Measurements from ENCODE around the gene TEX29. TPM values are rescaled to one million over a fixed set of nuclear protein-coding genes. Genes with fewer than 3 reads are reported as not detected.
A peak's percentile ranks its signal among the peaks of the same experiment; 100 is the strongest.

The TEX29 gene
- total and polyA plus RNA-seq, 10 of the 15 experiments (the other 5 are each of a cell fraction or from before 2014, with no cell fraction given), result 0.14 to 0.30 (median 0.22) TPM; not detected in 7

- Histone ChIP-seq H3K36me3 (ENCODE audit: control insufficient read depth in 2 of 2, insufficient read depth in 2 of 2, low read length in 1 of 2) (peaks cover 13 to 40% of the 10 kb centered on the region in 2 experiments), H3K4me1 (ENCODE audit: control insufficient read depth, insufficient read depth, low read length) (peaks cover 19% of the 10 kb centered on the region), H3K79me2 (ENCODE audit: control insufficient read depth, insufficient read depth, low read length) (no peaks in the 10 kb centered on the region), H3K9me3 (replicated peaks; ENCODE audit: control insufficient read depth, insufficient read depth, low read length) (no peaks in the 10 kb centered on the region; the same call in 2 of the 3 replicates), H3K9ac (ENCODE audit: control insufficient read depth, insufficient read depth, low read length) (no peak overlapping the region), H3K27me3 (replicated peaks in 1 of 2; ENCODE audit: control insufficient read depth in 2 of 2, insufficient read depth in 2 of 2, low read length in 1 of 2) (no peaks in the 10 kb centered on the region), H3K27ac (ENCODE audit: control insufficient read depth, insufficient read depth) (peak overlapping the region; percentile 84), H3K4me2 (ENCODE audit: control insufficient read depth, insufficient read depth) (no peak overlapping the region), H3K4me3 (no peak overlapping the region), H2AFZ (ENCODE audit: control insufficient read depth, low read depth, low read length) (no peak overlapping the region), H4K20me1 (ENCODE audit: control insufficient read depth, insufficient read depth) (no peaks in the 10 kb centered on the region)
- FAIRE-seq (no peak), ATAC-seq (no peak; the same call in 2 of the 3 replicates), DNase-seq (ENCODE audit: low read depth, low spot score) (no peak)
- ChIA-PET POLR2A (no interaction called here), RAD21 (ENCODE audit: unreplicated experiment) (no interaction called here), SMC1A (ENCODE audit: uncharacterized antibody, unreplicated experiment) (no interaction called here), CTCF (no interaction called here)
- no TSS peak for BruUV-seq (replicated peaks)
- in situ Hi-C loops (cut with MboI), result no loop called here
- no peak for TF ChIP-seq NFYA (IDR thresholded peaks at IDR 0.05; ENCODE audit: borderline replicate concordance, low read depth, low read length)
- no peak for TF ChIP-seq CBX5 (IDR thresholded peaks at IDR 0.05; ENCODE audit: low read depth)
- no peak for TF ChIP-seq CHD1 (IDR thresholded peaks at IDR 0.05; ENCODE audit: low read depth, low read length)
- TF ChIP-seq BHLHE40 (IDR thresholded peaks at IDR 0.05; ENCODE audit: borderline replicate concordance in 1 of 2, low read depth in 2 of 2, low read length in 1 of 2), result no peak
- TF ChIP-seq KLF5 (IDR thresholded peaks at IDR 0.05; ENCODE audit: partially characterized antibody), result no peak
- no peak for TF ChIP-seq PAX8 (IDR thresholded peaks at IDR 0.05)
- TF ChIP-seq BMI1 (IDR thresholded peaks at IDR 0.05; ENCODE audit: borderline replicate concordance), result no peak
- TF ChIP-seq SUPT20H (IDR thresholded peaks at IDR 0.05; ENCODE audit: borderline replicate concordance, control insufficient read depth, low read depth, low read length), result no peak
- TF ChIP-seq HDAC2 (IDR thresholded peaks at IDR 0.05), result no peak
- TF ChIP-seq SIN3A (IDR thresholded peaks at IDR 0.05; ENCODE audit: low read depth, low read length), result no peak
- no peak for TF ChIP-seq SMAD5 (IDR thresholded peaks at IDR 0.05; ENCODE audit: low read depth)
- TF ChIP-seq ZBED1 (IDR thresholded peaks at IDR 0.05; ENCODE audit: borderline replicate concordance), result no peak
- no peak for TF ChIP-seq TCF3 (IDR thresholded peaks at IDR 0.05; ENCODE audit: borderline replicate concordance, insufficient read depth, low read depth, low read length)
- intact Hi-C loops (cut with micrococcal nuclease; ENCODE audit: unreplicated experiment), result no loop called here
- WGBS (ENCODE audit: insufficient coverage, insufficient replicate concordance, low lambda C conversion rate, missing lambda C conversion rate), result 90% methylated on average over 11 of the region's 11 CpGs
Measured at GRCh38 chr13:111303559-111303958, 16.9 kb upstream of the TEX29 start.

All from GM12878 (cell line).